Endothelial cell of umbilical vein (primary cell): Measurements from ENCODE around the gene TBC1D10A. TPM values are rescaled to one million over a fixed set of nuclear protein-coding genes. Genes with fewer than 3 reads are reported as not detected.

Experiments
- BruUV-seq: library from RNA; stranded (reverse); fragments of 400-500 nt; replicated peaks from 2 replicates; lab custom pipeline; 2021; lab: Mats Ljungman, UMichigan
- CTCF ChIA-PET: fragments of 300-600, 350-600 bp; sonication (Branson Sonifier 250); formaldehyde crosslinking; loops from one replicate; lab custom pipeline; 2021; ENCODE audit warnings: antibody characterized with exemption, inconsistent platforms; lab: Charles Lee
- POLR2A ChIA-PET: fragments of 300-600, 350-600 bp; sonication (Branson Sonifier 250); formaldehyde crosslinking; loops from one replicate; lab custom pipeline; 2021; ENCODE audit warnings: antibody characterized with exemption, inconsistent platforms; lab: Charles Lee
- DNase-seq: peaks from one replicate; pipeline ENCODE4 v3.0.0-alpha.2; 2011; ENCODE audit warnings: low read depth, low spot score
- FAIRE-seq: peaks from 2 replicates; lab custom pipeline; 2011; peaks lifted over from hg19 to GRCh38; lab: Jason Lieb, UNC
- H2AFZ ChIP-seq: 2 replicates; pipeline ENCODE4 v1.6.0; 2012; ENCODE audit warnings: low read depth, low read length, control low read depth, inconsistent platforms
- H3K27ac ChIP-seq: 2 replicates; pipeline ENCODE4 v1.5.1; 2011; ENCODE audit warnings: low read depth, mild to moderate bottlenecking, control low read depth, low read length, moderate library complexity; ENCODE audit not compliant: insufficient read depth
- H3K27me3 ChIP-seq, 2 experiments: 2 replicates each; pipeline versions ENCODE4 v1.6.0 to v1.6.1; 2011; ENCODE audit warnings: low read length in 2 of 2, mixed read lengths in 1 of 2; ENCODE audit not compliant: control insufficient read depth in 2 of 2, insufficient read depth in 2 of 2
- H3K36me3 ChIP-seq, 2 experiments: 2 replicates in 1 of 2; 3 replicates in 1 of 2; pipeline ENCODE4 v1.5.1; 2011; ENCODE audit warnings: low read length in 2 of 2, mild to moderate bottlenecking in 1 of 2, moderate library complexity in 1 of 2; ENCODE audit not compliant: control insufficient read depth in 2 of 2, insufficient read depth in 2 of 2; ENCODE audit errors: extremely low read depth in 1 of 2
- H3K4me1 ChIP-seq: 3 replicates; pipeline ENCODE4 v1.5.1; 2011; ENCODE audit warnings: mild to moderate bottlenecking, low read length; ENCODE audit not compliant: control insufficient read depth, insufficient read depth; ENCODE audit errors: extremely low read depth
- H3K4me2 ChIP-seq: 2 replicates; pipeline ENCODE4 v1.6.1; 2011; ENCODE audit warnings: low read length, control low read depth, mixed read lengths; ENCODE audit not compliant: insufficient read depth
- H3K4me3 ChIP-seq, 3 experiments: fragments of 200-600 bp in 1 of 3; sonication (generic), shearing (Covaris generic) in 1 of 3; replicated peaks in 1 of 3; 2 replicates each; pipeline ENCODE4 v1.5.1; 2011 to 2016; ENCODE audit warnings: control low read depth in 3 of 3, low read length in 3 of 3, mild to moderate bottlenecking in 2 of 3, inconsistent platforms in 1 of 3, low read depth in 1 of 3, moderate library complexity in 1 of 3; ENCODE audit not compliant: insufficient read depth in 1 of 3
- H3K79me2 ChIP-seq: 2 replicates; pipeline ENCODE4 v1.6.0; 2012; ENCODE audit warnings: low read length, inconsistent platforms; ENCODE audit not compliant: control insufficient read depth, insufficient read depth
- H3K9ac ChIP-seq: replicated peaks from 2 replicates; pipeline ENCODE3; 2011; ENCODE audit warnings: low read length, control low read depth; ENCODE audit not compliant: insufficient read depth; ENCODE audit errors: extremely low read depth
- H3K9me1 ChIP-seq: replicated peaks from 3 replicates; pipeline ENCODE4 v1.6.0; 2011; ENCODE audit warnings: mild to moderate bottlenecking, low read length; ENCODE audit not compliant: control insufficient read depth, insufficient read depth; ENCODE audit errors: extremely low read depth
- H3K9me3 ChIP-seq: replicated peaks from 2 replicates; pipeline ENCODE4 v1.5.1; 2012; ENCODE audit warnings: low read length, inconsistent platforms; ENCODE audit not compliant: control insufficient read depth, insufficient read depth
- H4K20me1 ChIP-seq: replicated peaks from 2 replicates; pipeline ENCODE3; 2011; ENCODE audit warnings: mild to moderate bottlenecking, low read length; ENCODE audit not compliant: control insufficient read depth, insufficient read depth; ENCODE audit errors: extremely low read depth
- EZH2 ChIP-seq: IDR thresholded peaks from 2 replicates; pipeline ENCODE4 v1.6.1; 2012; ENCODE audit warnings: borderline replicate concordance, low read depth, mild to moderate bottlenecking, moderate library complexity, low read length, inconsistent platforms; ENCODE audit not compliant: severe bottlenecking
- FOS ChIP-seq: IDR thresholded peaks from 2 replicates; pipeline ENCODE4 v1.6.1; 2011; ENCODE audit warnings: mild to moderate bottlenecking, low read length, moderate library complexity, borderline replicate concordance; ENCODE audit not compliant: insufficient read depth
- GATA2 ChIP-seq: IDR thresholded peaks from 2 replicates; pipeline ENCODE4 v1.7.0; 2011; ENCODE audit warnings: low read depth, mild to moderate bottlenecking, moderate library complexity, mixed read lengths, low read length; ENCODE audit not compliant: insufficient read length, insufficient read depth
- POLR2A ChIP-seq: IDR thresholded peaks from 2 replicates; pipeline ENCODE4 v1.6.1; 2012; ENCODE audit warnings: low read depth, mild to moderate bottlenecking, control low read depth, low read length
- POLR2AphosphoS5 ChIP-seq: IDR thresholded peaks from 2 replicates; pipeline ENCODE4 v1.6.1; 2012; ENCODE audit warnings: low read depth, mild to moderate bottlenecking, control low read depth, low read length, moderate library complexity; ENCODE audit not compliant: insufficient read depth
- dilution Hi-C: fragments of 300-500 bp; cut with MboI; formaldehyde crosslinking; loops from one replicate; pipeline ENCODE4 v1.15.0; 2019; ENCODE audit warnings: low sequenced_read_pairs; ENCODE audit not compliant: extremely low pct_ligation_motif_present
- intact Hi-C: fragments of 100-400 bp; cut with micrococcal nuclease; formaldehyde crosslinking; loops from one replicate; pipeline ENCODE4 v1.10.0; 2022
- polyA plus RNA-seq, 4 experiments: library from polyadenylated mRNA; depleted of rRNA in 3 of 4; stranded (reverse) in 3 of 4; unstranded in 1 of 4; fragments of >200 nt; gene quantifications; 2 replicates each; pipeline versions ENCODE4 v1.2.1 to v1.2.3, GENCODE V29; 2011 to 2012; ENCODE audit warnings: missing spikeins in 1 of 4
- total RNA-seq: library from RNA; stranded (reverse); gene quantifications from 2 replicates; pipeline ENCODE4 v1.2.3, GENCODE V29; 2021
- TF ChIP-seq, protein P1 (sequence below), 2 donors: IDR thresholded peaks; 1 replicate in 1 of 2; 2 replicates in 1 of 2; pipeline ENCODE4 v1.5.1; 2011; ENCODE audit warnings: low read length in 2 of 2, mild to moderate bottlenecking in 2 of 2, moderate library complexity in 2 of 2, control low read depth in 1 of 2, inconsistent platforms in 1 of 2, low read depth in 1 of 2; ENCODE audit not compliant: insufficient read depth in 1 of 2; ENCODE audit errors: extremely low read depth in 1 of 2

TBC1D10A gene
- total and polyA plus RNA-seq, 2 donors (not counting 3 experiments of a cell fraction or from before 2014, with no cell fraction given): 10.0 to 11.9 TPM

GRCh38 chr22:30328466-30329049 lies 1.8 kb upstream of the TBC1D10A start:
- Histone ChIP-seq H3K27ac (no peak overlapping the region), H3K9me3 (no peaks in the 10 kb centered on the region), H2AFZ (no peak overlapping the region), H3K9ac (no peak overlapping the region), H4K20me1 (no peaks in the 10 kb centered on the region), H3K4me2 (no peak overlapping the region), H3K4me1 (peaks cover 13% of the 10 kb centered on the region), H3K79me2 (no peaks in the 10 kb centered on the region), H3K36me3 (peaks cover 6 to 13% of the 10 kb centered on the region in 2 experiments), H3K9me1 (no peaks in the 10 kb centered on the region), H3K4me3 (no peak overlapping the region), H3K27me3 (no peaks in the 10 kb centered on the region)
- BruUV-seq: no TSS peak
- FAIRE-seq (no peak), DNase-seq (no peak)
- TF ChIP-seq EZH2 (no peak), POLR2A (no peak), GATA2 (no peak), FOS (no peak), POLR2AphosphoS5 (no peak)
- TF ChIP-seq, protein P1, sequence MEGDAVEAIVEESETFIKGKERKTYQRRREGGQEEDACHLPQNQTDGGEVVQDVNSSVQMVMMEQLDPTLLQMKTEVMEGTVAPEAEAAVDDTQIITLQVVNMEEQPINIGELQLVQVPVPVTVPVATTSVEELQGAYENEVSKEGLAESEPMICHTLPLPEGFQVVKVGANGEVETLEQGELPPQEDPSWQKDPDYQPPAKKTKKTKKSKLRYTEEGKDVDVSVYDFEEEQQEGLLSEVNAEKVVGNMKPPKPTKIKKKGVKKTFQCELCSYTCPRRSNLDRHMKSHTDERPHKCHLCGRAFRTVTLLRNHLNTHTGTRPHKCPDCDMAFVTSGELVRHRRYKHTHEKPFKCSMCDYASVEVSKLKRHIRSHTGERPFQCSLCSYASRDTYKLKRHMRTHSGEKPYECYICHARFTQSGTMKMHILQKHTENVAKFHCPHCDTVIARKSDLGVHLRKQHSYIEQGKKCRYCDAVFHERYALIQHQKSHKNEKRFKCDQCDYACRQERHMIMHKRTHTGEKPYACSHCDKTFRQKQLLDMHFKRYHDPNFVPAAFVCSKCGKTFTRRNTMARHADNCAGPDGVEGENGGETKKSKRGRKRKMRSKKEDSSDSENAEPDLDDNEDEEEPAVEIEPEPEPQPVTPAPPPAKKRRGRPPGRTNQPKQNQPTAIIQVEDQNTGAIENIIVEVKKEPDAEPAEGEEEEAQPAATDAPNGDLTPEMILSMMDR (IDR thresholded peaks at IDR 0.05; ENCODE audit: extremely low read depth in 1 of 2, insufficient read depth in 1 of 2, low read depth in 1 of 2, low read length in 2 of 2): no peak
- dilution Hi-C loops: no loop called here
- intact Hi-C loops: no loop called here
- ChIA-PET CTCF (interaction anchor here (1.2 to 14.7 kb wide), 6 partner anchors 24 to 64 kb away, joined by 4 to 164 read pairs (median 13); partner anchors contain the start of gene CASTOR1), POLR2A (interaction anchor here (1.8 kb wide), 1 partner anchor 28 kb away, joined by 4 read pairs; no protein-coding TSS in a partner anchor)
